Right ventricle myocardium superior (tissue), 1 donor: ENCODE measurements around the gene HSD3B7. TPM values are rescaled to one million over a fixed set of nuclear protein-coding genes. Genes with fewer than 3 reads are reported as not detected.

ENCODE experiments used
- ATAC-seq: fragments of 200-7000 bp; cut with Tn5 transposase; one replicate; pipeline ENCODE4 v1.9.1; 2020; ENCODE audit warnings: mild to moderate bottlenecking; ENCODE audit not compliant: poor library complexity
- DNase-seq: peaks from one replicate; pipeline ENCODE4 v3.0.0-alpha.2; 2020
- intact Hi-C: fragments of 100-400 bp; cut with DNase I; formaldehyde crosslinking; loops from one replicate; pipeline ENCODE4 v1.11.2; 2022
- total RNA-seq: library from RNA; stranded (reverse); fragmentation: NEBNext Ultra II Directional; extraction: Animal tissue kit (Norgen Biotek cat#: 25700); gene quantifications from one replicate; pipeline ENCODE4 v1.2.1, GENCODE V29; 2021
- donor health status: DM: no; HTN: yes; CAD: no; lungs with severe emphysema.

The HSD3B7 gene
- total RNA-seq, 1 donor from 2014 or later, result 6.7 TPM

GRCh38 chr16:30995927-30996323 is 10.9 kb downstream of the HSD3B7 start:
- DNase-seq, result no peak
- no peak for ATAC-seq
- intact Hi-C loops, result no loop called here

- no peak for DNase-seq
- intact Hi-C loops, result no loop called here
- ATAC-seq, result peak; percentile 13
Observed at GRCh38 chr16:30996324-30996984, 11.4 kb downstream of the HSD3B7 start.

- ATAC-seq (peak; percentile 98), DNase-seq (peak; percentile 89)
- intact Hi-C loops, result no loop called here
Observed at GRCh38 chr16:30996985-30997724, 12.1 kb downstream of the HSD3B7 start.

- intact Hi-C loops, result no loop called here
- peak; percentile 1 for ATAC-seq
Observed at GRCh38 chr16:30997725-30998711, 13.0 kb downstream of the HSD3B7 start.

GRCh38 chr16:30998852-30999761 is 14.1 kb downstream of the HSD3B7 start:
- DNase-seq (no peak), ATAC-seq (no peak)
- intact Hi-C loops, result no loop called here

More at GRCh38 chr16:30997725-30998711, 13.0 kb downstream of the HSD3B7 start:
- DNase-seq, result no peak

GRCh38 chr16:31000671-31001382 is 15.8 kb downstream of the HSD3B7 start:
- DNase-seq (no peak), ATAC-seq (no peak)
- intact Hi-C loops, result no loop called here

- intact Hi-C loops, result no loop called here
- peak; percentile 18 for ATAC-seq
- peak; percentile 46 for DNase-seq
Observed at GRCh38 chr16:31001507-31002249, 16.7 kb downstream of the HSD3B7 start.

GRCh38 chr16:31002250-31002700 is 17.3 kb downstream of the HSD3B7 start:
- intact Hi-C loops, result no loop called here
- ATAC-seq (no peak), DNase-seq (no peak)

- DNase-seq (no peak), ATAC-seq (no peak)
Observed at GRCh38 chr16:31002862-31003341, 17.9 kb downstream of the HSD3B7 start.

GRCh38 chr16:31003744-31004143 is 18.7 kb downstream of the HSD3B7 start:
- intact Hi-C loops, result no loop called here
- no peak for ATAC-seq
- DNase-seq, result no peak

More at GRCh38 chr16:31002862-31003341, 17.9 kb downstream of the HSD3B7 start:
- intact Hi-C loops, result no loop called here

GRCh38 chr16:31004658-31005057 is 19.7 kb downstream of the HSD3B7 start:
- no peak for ATAC-seq
- intact Hi-C loops, result no loop called here
- DNase-seq, result no peak

- DNase-seq (no peak), ATAC-seq (no peak)
- intact Hi-C loops, result no loop called here
Observed at GRCh38 chr16:31005350-31006085, 20.5 kb downstream of the HSD3B7 start.

- no peak for ATAC-seq
- intact Hi-C loops, result no loop called here
- DNase-seq, result no peak
Observed at GRCh38 chr16:31006086-31006385, 21.0 kb downstream of the HSD3B7 start.

GRCh38 chr16:31006589-31006988 is 21.6 kb downstream of the HSD3B7 start:
- ATAC-seq (no peak), DNase-seq (no peak)
- intact Hi-C loops, result no loop called here

- ATAC-seq (no peak), DNase-seq (no peak)
- intact Hi-C loops, result no loop called here
Observed at GRCh38 chr16:31007684-31008083, 22.7 kb downstream of the HSD3B7 start.

GRCh38 chr16:31008149-31008548 is 23.1 kb downstream of the HSD3B7 start:
- DNase-seq, result no peak
- intact Hi-C loops, result no loop called here
- ATAC-seq, result no peak
